HG03558 (cell line): ENCODE measurements around the gene PSPN.

ENCODE experiments used
- ATAC-seq: cut with Tn5 transposase; IDR thresholded peaks from one replicate; pipeline ENCODE4 v1.9.1; 2021; ENCODE audit warnings: moderate number of reproducible peaks; ENCODE audit not compliant: unreplicated experiment; ENCODE audit errors: extremely low read depth

Gene PSPN

GRCh38 chr19:6334490-6335285 lies 41.0 kb downstream of the PSPN start:
- ATAC-seq, result no peak

GRCh38 chr19:6333439-6333838 lies 42.3 kb downstream of the PSPN start, which contains the start of gene ACER1:
ACER1 (minus strand) TSS chr19:6333612; CDS start chr19:6333551, 61 bp downstream.
- ATAC-seq, result no peak

- no peak for ATAC-seq
These were observed 48.9 kb downstream of the PSPN start for GRCh38 chr19:6326815-6327214.

- no peak for ATAC-seq
These were observed 50.1 kb downstream of the PSPN start for GRCh38 chr19:6325614-6326013.
